ENCODE data around the gene ATXN7L3B.
"Not testable (repeated sequence)": the region's sequence is repeated elsewhere in the genome, so short reads cannot be mapped to it uniquely, and the experiment has no call there.

The ATXN7L3B gene

GRCh38 chr12:74537707-74538385 is at the start of gene ATXN7L3B:
TSS of gene ATXN7L3B (plus strand) at chr12:74537835. CDS start at chr12:74538113, 278 bp downstream.
- no peak for FAIRE-seq

- FAIRE-seq, result no peak
These were observed 49.5 kb upstream of the ATXN7L3B start for GRCh38 chr12:74488134-74488533.

GRCh38 chr12:74489543-74489942 is 48.1 kb upstream of the ATXN7L3B start:
- FAIRE-seq, result no peak

GRCh38 chr12:74490390-74491064 is 47.1 kb upstream of the ATXN7L3B start:
- FAIRE-seq, result no peak

GRCh38 chr12:74491374-74491773 is 46.3 kb upstream of the ATXN7L3B start:
- no peak for FAIRE-seq

- FAIRE-seq, result no peak
These were observed 38.4 kb upstream of the ATXN7L3B start for GRCh38 chr12:74499192-74499591.

GRCh38 chr12:74508873-74509657 is 28.6 kb upstream of the ATXN7L3B start:
- not testable (repeated sequence) for FAIRE-seq

- no peak for FAIRE-seq
These were observed 27.7 kb upstream of the ATXN7L3B start for GRCh38 chr12:74509886-74510285.

- no peak for FAIRE-seq
These were observed 23.4 kb upstream of the ATXN7L3B start for GRCh38 chr12:74514098-74514872.

- FAIRE-seq, result no peak
These were observed 21.8 kb upstream of the ATXN7L3B start for GRCh38 chr12:74515849-74516248.

GRCh38 chr12:74526535-74526934 is 11.1 kb upstream of the ATXN7L3B start:
- FAIRE-seq, result no peak

GRCh38 chr12:74527491-74527890 is 10.1 kb upstream of the ATXN7L3B start:
- FAIRE-seq, result no peak

GRCh38 chr12:74530676-74531075 is 7.0 kb upstream of the ATXN7L3B start:
- FAIRE-seq, result no peak

- FAIRE-seq, result no peak
These were observed 2.1 kb upstream of the ATXN7L3B start for GRCh38 chr12:74535536-74535935.

GRCh38 chr12:74537126-74537706 is 419 bp upstream of the ATXN7L3B start:
- peak; percentile 79 for FAIRE-seq

GRCh38 chr12:74538491-74539258 is 1.0 kb downstream of the ATXN7L3B start:
- FAIRE-seq, result no peak

- FAIRE-seq, result no peak
These were observed 1.6 kb downstream of the ATXN7L3B start for GRCh38 chr12:74539261-74539660.

- FAIRE-seq, result no peak
These were observed 2.3 kb downstream of the ATXN7L3B start for GRCh38 chr12:74539765-74540526.

GRCh38 chr12:74541074-74541473 is 3.4 kb downstream of the ATXN7L3B start:
- FAIRE-seq, result no peak

GRCh38 chr12:74547249-74547648 is 9.6 kb downstream of the ATXN7L3B start:
- FAIRE-seq, result no peak

GRCh38 chr12:74551291-74551690 is 13.7 kb downstream of the ATXN7L3B start:
- no peak for FAIRE-seq

Measured in endometrium (tissue), 2 donors.